GM12878 (cell line): ENCODE measurements around the gene TRNT1. TPM values are rescaled to one million over a fixed set of nuclear protein-coding genes. Genes with fewer than 3 reads are reported as not detected.

Source experiments
- ATF7 ChIP-seq: fragments of 450-650 bp; IDR thresholded peaks from 2 replicates; pipeline ENCODE4 v1.6.1; 2016; ENCODE audit warnings: low read depth, mild to moderate bottlenecking
- BCL11A ChIP-seq: IDR thresholded peaks from 2 replicates; pipeline ENCODE4 v1.6.1; 2011; ENCODE audit warnings: low read depth, low read length
- BRCA1 ChIP-seq: IDR thresholded peaks from 2 replicates; pipeline ENCODE4 v1.6.1; 2011; ENCODE audit warnings: low read depth, low read length, improper control_type of control experiment
- CREM ChIP-seq: IDR thresholded peaks from 2 replicates; pipeline ENCODE4 v1.6.1; 2014; ENCODE audit warnings: antibody characterized with exemption, low read depth
- EZH2 ChIP-seq: IDR thresholded peaks from 2 replicates; pipeline ENCODE4 v1.6.1; 2012; ENCODE audit warnings: low read depth, mild to moderate bottlenecking, control low read depth, inconsistent platforms, low read length, borderline replicate concordance; ENCODE audit not compliant: control insufficient read depth
- HDAC2 ChIP-seq: fragments of 200-600 bp; sonication (generic); IDR thresholded peaks from 2 replicates; pipeline ENCODE4 v1.6.1; 2017
- HDAC6 ChIP-seq: fragments of 200-600 bp; sonication (generic); IDR thresholded peaks from one replicate; pipeline ENCODE4 v1.8.0; 2017; ENCODE audit warnings: antibody characterized with exemption; ENCODE audit not compliant: unreplicated experiment
- JUNB ChIP-seq: IDR thresholded peaks from 2 replicates; pipeline ENCODE4 v1.6.1; 2016; ENCODE audit warnings: antibody characterized with exemption, mild to moderate bottlenecking
- NBN ChIP-seq: fragments of 450-650 bp; IDR thresholded peaks from 2 replicates; pipeline ENCODE4 v1.6.1; 2016
- NR2F1 ChIP-seq: fragments of 450-650 bp; conservative IDR thresholded peaks from 2 replicates; pipeline ENCODE4 v1.6.1; 2017; ENCODE audit warnings: mild to moderate bottlenecking
- PAX5 ChIP-seq: IDR thresholded peaks from 2 replicates; pipeline ENCODE4 v1.6.1; 2011; ENCODE audit warnings: low read depth, low read length, borderline replicate concordance
- RFX5 ChIP-seq: IDR thresholded peaks from 2 replicates; pipeline ENCODE4 v1.6.1; 2011; ENCODE audit warnings: low read depth, low read length, improper control_type of control experiment
- SPI1 ChIP-seq: IDR thresholded peaks from 2 replicates; pipeline ENCODE4 v1.6.1; 2011; ENCODE audit warnings: low read depth, mild to moderate bottlenecking, low read length, moderate library complexity, borderline replicate concordance; ENCODE audit not compliant: insufficient read depth
- SREBF1 ChIP-seq: IDR thresholded peaks from 2 replicates; pipeline ENCODE4 v1.6.1; 2012; ENCODE audit warnings: mild to moderate bottlenecking, low read length
- polyA plus RNA-seq, 11 experiments: library from polyadenylated mRNA; depleted of rRNA in 4 of 11; unstranded in 6 of 11; stranded (reverse) in 5 of 11; fragments of >200 nt; fragmentation: Nextera tagmentation in 4 of 11; fragmentation: Illumina TruSeq in 1 of 11; extraction: Ambion mirVana in 4 of 11; extraction: Trizol in 1 of 11; gene quantifications; 1 replicate in 1 of 11; 2 replicates in 10 of 11; pipeline versions ENCODE4 v1.2.1 to v1.2.3, GENCODE V29; 2011 to 2016; ENCODE audit warnings: inconsistent platforms in 2 of 11, missing spikeins in 2 of 11, low read depth in 1 of 11
- total RNA-seq, 4 experiments: library from RNA; depleted of rRNA in 3 of 4; stranded (reverse); fragments of >200 nt in 3 of 4; fragmentation: Illumina TruSeq in 1 of 4; extraction: Trizol in 1 of 4; gene quantifications; 2 replicates each; pipeline versions ENCODE4 v1.2.1 to v1.2.3, GENCODE V29; 2013 to 2021
- TF ChIP-seq, protein P1 (sequence below), 3 experiments: IDR thresholded peaks in 2 of 3; conservative IDR thresholded peaks in 1 of 3; 2 replicates each; pipeline ENCODE4 v1.5.1; 2011; ENCODE audit warnings: low read depth in 3 of 3, low read length in 3 of 3, mild to moderate bottlenecking in 3 of 3, control low read depth in 2 of 3, moderate library complexity in 2 of 3, inconsistent platforms in 1 of 3, mixed read lengths in 1 of 3; ENCODE audit not compliant: control insufficient read depth in 2 of 3, insufficient read depth in 1 of 3; ENCODE audit errors: extremely low read depth in 1 of 3
- TF ChIP-seq, protein P2 (sequence below): fragments of 450-650 bp; IDR thresholded peaks from 2 replicates; pipeline ENCODE4 v1.6.1; 2017; ENCODE audit warnings: low read depth, mild to moderate bottlenecking, moderate library complexity
- TF ChIP-seq, protein P3 (sequence below): IDR thresholded peaks from 2 replicates; pipeline ENCODE4 v1.6.1; 2012; ENCODE audit warnings: improper control_type of control experiment, low read depth, low read length; ENCODE audit not compliant: insufficient replicate concordance
- TF ChIP-seq, protein P4 (sequence below): fragments of 450-650 bp; IDR thresholded peaks from 2 replicates; pipeline ENCODE4 v1.6.1; 2017; ENCODE audit warnings: mild to moderate bottlenecking, low read depth, inconsistent platforms; ENCODE audit not compliant: poor library complexity, severe bottlenecking

The TRNT1 gene
- total and polyA plus RNA-seq, 10 of the 15 experiments (the other 5 are each of a cell fraction or from before 2014, with no cell fraction given) = 28.6 to 54.9 (median 36.6) TPM

DNA sequence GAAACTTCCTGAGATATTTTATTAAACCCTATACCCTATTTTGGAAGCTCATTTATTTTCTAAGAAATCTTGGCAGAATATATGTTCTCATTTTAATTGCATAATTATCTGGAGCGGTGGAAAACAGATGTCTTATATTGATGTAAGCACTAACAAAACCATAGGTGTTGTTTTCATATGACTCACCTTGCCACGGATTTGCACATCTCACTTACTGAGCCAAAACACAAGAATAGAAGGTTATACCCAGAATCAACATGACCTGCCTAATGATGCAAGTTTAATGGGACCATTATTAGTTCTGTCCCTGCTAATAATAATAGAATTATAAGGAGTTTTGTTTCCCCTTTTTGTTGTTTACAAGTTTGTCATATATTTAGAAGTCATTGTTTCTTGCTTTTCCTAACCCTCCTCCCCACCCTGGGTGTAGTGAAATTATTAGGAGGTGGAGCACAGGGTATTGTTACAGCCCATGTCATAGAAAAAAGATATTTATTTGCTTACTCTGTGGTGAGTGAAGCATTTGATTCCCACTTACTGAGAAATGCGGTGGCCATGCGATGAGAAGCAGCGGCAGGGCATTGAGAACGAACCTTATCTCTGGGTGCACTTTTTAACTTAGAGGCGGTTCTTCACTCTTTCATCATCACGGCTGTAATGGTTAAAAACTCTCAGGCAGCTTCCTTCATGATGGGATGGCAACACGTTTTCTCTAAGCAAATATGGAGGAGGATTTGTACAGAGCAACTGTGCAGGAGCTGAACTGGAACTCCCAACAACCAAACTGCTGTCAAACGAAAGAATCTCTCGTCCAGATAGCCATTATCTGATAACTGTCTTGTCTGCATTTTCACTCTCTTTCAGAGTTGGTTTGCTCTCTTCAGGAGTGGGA is 17.1 kb upstream of the TRNT1 start (continued):
- TF ChIP-seq, protein P1, sequence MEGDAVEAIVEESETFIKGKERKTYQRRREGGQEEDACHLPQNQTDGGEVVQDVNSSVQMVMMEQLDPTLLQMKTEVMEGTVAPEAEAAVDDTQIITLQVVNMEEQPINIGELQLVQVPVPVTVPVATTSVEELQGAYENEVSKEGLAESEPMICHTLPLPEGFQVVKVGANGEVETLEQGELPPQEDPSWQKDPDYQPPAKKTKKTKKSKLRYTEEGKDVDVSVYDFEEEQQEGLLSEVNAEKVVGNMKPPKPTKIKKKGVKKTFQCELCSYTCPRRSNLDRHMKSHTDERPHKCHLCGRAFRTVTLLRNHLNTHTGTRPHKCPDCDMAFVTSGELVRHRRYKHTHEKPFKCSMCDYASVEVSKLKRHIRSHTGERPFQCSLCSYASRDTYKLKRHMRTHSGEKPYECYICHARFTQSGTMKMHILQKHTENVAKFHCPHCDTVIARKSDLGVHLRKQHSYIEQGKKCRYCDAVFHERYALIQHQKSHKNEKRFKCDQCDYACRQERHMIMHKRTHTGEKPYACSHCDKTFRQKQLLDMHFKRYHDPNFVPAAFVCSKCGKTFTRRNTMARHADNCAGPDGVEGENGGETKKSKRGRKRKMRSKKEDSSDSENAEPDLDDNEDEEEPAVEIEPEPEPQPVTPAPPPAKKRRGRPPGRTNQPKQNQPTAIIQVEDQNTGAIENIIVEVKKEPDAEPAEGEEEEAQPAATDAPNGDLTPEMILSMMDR (IDR thresholded peaks at IDR 0.05 in 2 of 3, conservative IDR thresholded peaks at IDR 0.05 in 1 of 3; ENCODE audit: control insufficient read depth in 2 of 3, extremely low read depth in 1 of 3, insufficient read depth in 1 of 3, low read depth in 3 of 3, low read length in 3 of 3) = no peak
- no peak for TF ChIP-seq PAX5
- TF ChIP-seq SREBF1 = no peak
- TF ChIP-seq, protein P2, sequence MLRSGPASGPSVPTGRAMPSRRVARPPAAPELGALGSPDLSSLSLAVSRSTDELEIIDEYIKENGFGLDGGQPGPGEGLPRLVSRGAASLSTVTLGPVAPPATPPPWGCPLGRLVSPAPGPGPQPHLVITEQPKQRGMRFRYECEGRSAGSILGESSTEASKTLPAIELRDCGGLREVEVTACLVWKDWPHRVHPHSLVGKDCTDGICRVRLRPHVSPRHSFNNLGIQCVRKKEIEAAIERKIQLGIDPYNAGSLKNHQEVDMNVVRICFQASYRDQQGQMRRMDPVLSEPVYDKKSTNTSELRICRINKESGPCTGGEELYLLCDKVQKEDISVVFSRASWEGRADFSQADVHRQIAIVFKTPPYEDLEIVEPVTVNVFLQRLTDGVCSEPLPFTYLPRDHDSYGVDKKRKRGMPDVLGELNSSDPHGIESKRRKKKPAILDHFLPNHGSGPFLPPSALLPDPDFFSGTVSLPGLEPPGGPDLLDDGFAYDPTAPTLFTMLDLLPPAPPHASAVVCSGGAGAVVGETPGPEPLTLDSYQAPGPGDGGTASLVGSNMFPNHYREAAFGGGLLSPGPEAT = peak; percentile 34; the same call in 1 of the 2 replicates
- no peak for TF ChIP-seq HDAC2
- no peak for TF ChIP-seq HDAC6
- TF ChIP-seq JUNB = peak; percentile 69
- peak; percentile 35; the same call in 1 of the 2 replicates for TF ChIP-seq NR2F1
- no peak for TF ChIP-seq BCL11A
- TF ChIP-seq, protein P3, sequence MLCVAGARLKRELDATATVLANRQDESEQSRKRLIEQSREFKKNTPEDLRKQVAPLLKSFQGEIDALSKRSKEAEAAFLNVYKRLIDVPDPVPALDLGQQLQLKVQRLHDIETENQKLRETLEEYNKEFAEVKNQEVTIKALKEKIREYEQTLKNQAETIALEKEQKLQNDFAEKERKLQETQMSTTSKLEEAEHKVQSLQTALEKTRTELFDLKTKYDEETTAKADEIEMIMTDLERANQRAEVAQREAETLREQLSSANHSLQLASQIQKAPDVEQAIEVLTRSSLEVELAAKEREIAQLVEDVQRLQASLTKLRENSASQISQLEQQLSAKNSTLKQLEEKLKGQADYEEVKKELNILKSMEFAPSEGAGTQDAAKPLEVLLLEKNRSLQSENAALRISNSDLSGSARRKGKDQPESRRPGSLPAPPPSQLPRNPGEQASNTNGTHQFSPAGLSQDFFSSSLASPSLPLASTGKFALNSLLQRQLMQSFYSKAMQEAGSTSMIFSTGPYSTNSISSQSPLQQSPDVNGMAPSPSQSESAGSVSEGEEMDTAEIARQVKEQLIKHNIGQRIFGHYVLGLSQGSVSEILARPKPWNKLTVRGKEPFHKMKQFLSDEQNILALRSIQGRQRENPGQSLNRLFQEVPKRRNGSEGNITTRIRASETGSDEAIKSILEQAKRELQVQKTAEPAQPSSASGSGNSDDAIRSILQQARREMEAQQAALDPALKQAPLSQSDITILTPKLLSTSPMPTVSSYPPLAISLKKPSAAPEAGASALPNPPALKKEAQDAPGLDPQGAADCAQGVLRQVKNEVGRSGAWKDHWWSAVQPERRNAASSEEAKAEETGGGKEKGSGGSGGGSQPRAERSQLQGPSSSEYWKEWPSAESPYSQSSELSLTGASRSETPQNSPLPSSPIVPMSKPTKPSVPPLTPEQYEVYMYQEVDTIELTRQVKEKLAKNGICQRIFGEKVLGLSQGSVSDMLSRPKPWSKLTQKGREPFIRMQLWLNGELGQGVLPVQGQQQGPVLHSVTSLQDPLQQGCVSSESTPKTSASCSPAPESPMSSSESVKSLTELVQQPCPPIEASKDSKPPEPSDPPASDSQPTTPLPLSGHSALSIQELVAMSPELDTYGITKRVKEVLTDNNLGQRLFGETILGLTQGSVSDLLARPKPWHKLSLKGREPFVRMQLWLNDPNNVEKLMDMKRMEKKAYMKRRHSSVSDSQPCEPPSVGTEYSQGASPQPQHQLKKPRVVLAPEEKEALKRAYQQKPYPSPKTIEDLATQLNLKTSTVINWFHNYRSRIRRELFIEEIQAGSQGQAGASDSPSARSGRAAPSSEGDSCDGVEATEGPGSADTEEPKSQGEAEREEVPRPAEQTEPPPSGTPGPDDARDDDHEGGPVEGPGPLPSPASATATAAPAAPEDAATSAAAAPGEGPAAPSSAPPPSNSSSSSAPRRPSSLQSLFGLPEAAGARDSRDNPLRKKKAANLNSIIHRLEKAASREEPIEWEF = no peak
- TF ChIP-seq SPI1 = no peak
- 0 out of 2 replicates have a peak, but pooled peaks have one; percentile 16 for TF ChIP-seq CREM
- peak; percentile 73 for TF ChIP-seq ATF7
- no peak for TF ChIP-seq RFX5
- no peak for TF ChIP-seq BRCA1
- TF ChIP-seq NBN = no peak
- TF ChIP-seq, protein P4, sequence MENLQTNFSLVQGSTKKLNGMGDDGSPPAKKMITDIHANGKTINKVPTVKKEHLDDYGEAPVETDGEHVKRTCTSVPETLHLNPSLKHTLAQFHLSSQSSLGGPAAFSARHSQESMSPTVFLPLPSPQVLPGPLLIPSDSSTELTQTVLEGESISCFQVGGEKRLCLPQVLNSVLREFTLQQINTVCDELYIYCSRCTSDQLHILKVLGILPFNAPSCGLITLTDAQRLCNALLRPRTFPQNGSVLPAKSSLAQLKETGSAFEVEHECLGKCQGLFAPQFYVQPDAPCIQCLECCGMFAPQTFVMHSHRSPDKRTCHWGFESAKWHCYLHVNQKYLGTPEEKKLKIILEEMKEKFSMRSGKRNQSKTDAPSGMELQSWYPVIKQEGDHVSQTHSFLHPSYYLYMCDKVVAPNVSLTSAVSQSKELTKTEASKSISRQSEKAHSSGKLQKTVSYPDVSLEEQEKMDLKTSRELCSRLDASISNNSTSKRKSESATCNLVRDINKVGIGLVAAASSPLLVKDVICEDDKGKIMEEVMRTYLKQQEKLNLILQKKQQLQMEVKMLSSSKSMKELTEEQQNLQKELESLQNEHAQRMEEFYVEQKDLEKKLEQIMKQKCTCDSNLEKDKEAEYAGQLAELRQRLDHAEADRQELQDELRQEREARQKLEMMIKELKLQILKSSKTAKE = peak; percentile 25
- no peak for TF ChIP-seq EZH2
